HG03457 (cell line): Measurements from ENCODE around the gene MUC6.

Source experiments
- ATAC-seq: cut with Tn5 transposase; IDR thresholded peaks from one replicate; pipeline ENCODE4 v1.9.1; 2021; ENCODE audit warnings: moderate number of reproducible peaks; ENCODE audit not compliant: unreplicated experiment

Gene MUC6

GRCh38 chr11:1037506-1038055 lies 1.1 kb upstream of the MUC6 start:
- ATAC-seq, result no peak

- ATAC-seq, result no peak
Measured at GRCh38 chr11:1036931-1037330, 413 bp upstream of the MUC6 start.

- no peak for ATAC-seq
Measured at GRCh38 chr11:1035577-1036283, 788 bp downstream of the MUC6 start.

- ATAC-seq, result no peak
Measured at GRCh38 chr11:1034456-1035295, 1.8 kb downstream of the MUC6 start.

GRCh38 chr11:1034001-1034400 lies 2.5 kb downstream of the MUC6 start:
- no peak for ATAC-seq

- no peak for ATAC-seq
Measured at GRCh38 chr11:1033016-1033798, 3.3 kb downstream of the MUC6 start.

- no peak for ATAC-seq
Measured at GRCh38 chr11:1032310-1032891, 4.1 kb downstream of the MUC6 start.

- no peak for ATAC-seq
Measured at GRCh38 chr11:1031121-1031899, 5.2 kb downstream of the MUC6 start.

GRCh38 chr11:1030556-1030955 lies 6.0 kb downstream of the MUC6 start:
- no peak for ATAC-seq

GRCh38 chr11:1030086-1030485 lies 6.4 kb downstream of the MUC6 start:
- ATAC-seq, result no peak

GRCh38 chr11:1029654-1030053 lies 6.9 kb downstream of the MUC6 start:
- ATAC-seq, result no peak

GRCh38 chr11:1029051-1029450 lies 7.5 kb downstream of the MUC6 start:
- ATAC-seq, result no peak

GRCh38 chr11:1028616-1029015 lies 7.9 kb downstream of the MUC6 start:
- no peak for ATAC-seq

GRCh38 chr11:1028291-1028540 lies 8.3 kb downstream of the MUC6 start:
- ATAC-seq, result no peak

GRCh38 chr11:1027483-1028290 lies 8.8 kb downstream of the MUC6 start:
- ATAC-seq, result no peak

GRCh38 chr11:1026641-1027482 lies 9.7 kb downstream of the MUC6 start:
- no peak for ATAC-seq

- ATAC-seq, result no peak
Measured at GRCh38 chr11:1026163-1026450, 10.4 kb downstream of the MUC6 start.

GRCh38 chr11:1025410-1026162 lies 10.9 kb downstream of the MUC6 start:
- ATAC-seq, result no peak
